HG03039 (cell line): ENCODE data around the gene TUBGCP2.

Source experiments
- ATAC-seq: cut with Tn5 transposase; IDR thresholded peaks from one replicate; pipeline ENCODE4 v1.9.1; 2021; ENCODE audit warnings: mild to moderate bottlenecking, moderate library complexity; ENCODE audit not compliant: unreplicated experiment

The TUBGCP2 gene

DNA sequence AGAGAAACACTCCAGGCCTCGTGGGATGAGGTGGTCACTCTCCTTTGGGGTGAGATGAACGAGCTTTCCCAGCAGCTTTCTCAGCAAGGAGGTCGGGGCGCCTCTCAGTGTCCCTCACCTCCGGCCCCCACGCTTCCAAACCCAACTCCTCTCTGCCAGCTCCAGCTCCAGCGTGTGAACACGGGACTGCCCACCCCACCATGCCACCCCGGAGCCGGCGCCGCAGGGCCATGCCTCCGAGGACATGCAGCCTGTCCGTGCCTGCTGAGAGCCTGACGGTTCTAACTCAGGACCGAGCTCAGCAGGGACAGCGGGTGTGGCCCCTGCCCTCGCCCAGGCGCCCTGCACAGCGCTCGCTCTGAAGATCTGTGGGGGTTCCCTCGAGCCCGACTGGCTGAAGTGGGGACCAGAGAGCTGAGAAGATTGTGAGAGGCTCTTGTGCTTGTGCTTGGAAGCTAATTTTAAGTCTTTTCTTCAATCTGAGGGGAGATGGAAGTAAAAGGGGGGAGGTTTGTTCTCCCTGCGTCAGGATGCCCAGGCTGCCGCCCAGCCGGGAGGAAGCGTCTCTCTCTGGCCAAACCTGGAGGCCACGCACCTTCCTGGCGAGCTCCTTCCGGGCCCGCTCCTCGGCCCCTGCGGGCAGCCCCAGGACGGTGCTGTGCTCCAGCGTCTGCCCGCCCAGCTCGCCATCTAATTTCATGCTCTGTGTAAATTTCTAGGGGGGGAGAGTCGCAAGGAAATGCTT, 26.9 kb downstream of the TUBGCP2 start:
- ATAC-seq: no peak

- ATAC-seq: no peak
Measured at GRCh38 chr10:133281084-133281483, 27.6 kb downstream of the TUBGCP2 start.

DNA sequence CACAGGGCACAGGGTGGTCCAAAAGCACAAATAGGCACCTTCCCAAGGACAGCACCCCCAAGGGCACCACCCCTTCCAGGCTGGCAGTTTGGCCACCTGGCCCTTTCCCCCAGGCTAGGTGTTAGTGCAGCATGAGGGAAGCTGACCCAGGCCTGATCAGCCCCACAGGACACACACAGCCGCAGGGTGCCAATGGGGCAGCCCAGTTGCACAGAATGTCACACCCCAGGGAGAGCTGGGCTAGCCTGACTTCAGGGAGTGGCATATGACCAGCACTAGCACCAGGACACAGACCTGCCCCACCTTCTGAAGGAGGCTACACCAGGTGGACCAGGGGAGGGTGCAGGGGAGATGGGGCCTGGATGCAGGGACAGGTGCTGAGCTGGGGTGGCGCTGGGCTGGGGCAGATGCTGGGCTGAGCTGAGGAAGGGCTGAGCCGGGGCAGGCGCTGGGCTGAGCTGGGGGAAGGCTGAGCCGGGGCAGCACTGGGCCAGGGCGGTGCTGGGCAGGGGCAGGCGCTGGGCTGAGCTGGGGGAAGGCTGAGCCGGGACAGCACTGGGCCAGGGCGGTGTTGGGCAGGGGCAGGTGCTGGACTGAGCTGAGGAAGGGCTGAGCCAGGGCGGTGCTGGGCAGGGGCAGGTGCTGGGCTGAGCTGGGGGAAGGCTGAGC, 28.1 kb downstream of the TUBGCP2 start:
- ATAC-seq: no peak

DNA sequence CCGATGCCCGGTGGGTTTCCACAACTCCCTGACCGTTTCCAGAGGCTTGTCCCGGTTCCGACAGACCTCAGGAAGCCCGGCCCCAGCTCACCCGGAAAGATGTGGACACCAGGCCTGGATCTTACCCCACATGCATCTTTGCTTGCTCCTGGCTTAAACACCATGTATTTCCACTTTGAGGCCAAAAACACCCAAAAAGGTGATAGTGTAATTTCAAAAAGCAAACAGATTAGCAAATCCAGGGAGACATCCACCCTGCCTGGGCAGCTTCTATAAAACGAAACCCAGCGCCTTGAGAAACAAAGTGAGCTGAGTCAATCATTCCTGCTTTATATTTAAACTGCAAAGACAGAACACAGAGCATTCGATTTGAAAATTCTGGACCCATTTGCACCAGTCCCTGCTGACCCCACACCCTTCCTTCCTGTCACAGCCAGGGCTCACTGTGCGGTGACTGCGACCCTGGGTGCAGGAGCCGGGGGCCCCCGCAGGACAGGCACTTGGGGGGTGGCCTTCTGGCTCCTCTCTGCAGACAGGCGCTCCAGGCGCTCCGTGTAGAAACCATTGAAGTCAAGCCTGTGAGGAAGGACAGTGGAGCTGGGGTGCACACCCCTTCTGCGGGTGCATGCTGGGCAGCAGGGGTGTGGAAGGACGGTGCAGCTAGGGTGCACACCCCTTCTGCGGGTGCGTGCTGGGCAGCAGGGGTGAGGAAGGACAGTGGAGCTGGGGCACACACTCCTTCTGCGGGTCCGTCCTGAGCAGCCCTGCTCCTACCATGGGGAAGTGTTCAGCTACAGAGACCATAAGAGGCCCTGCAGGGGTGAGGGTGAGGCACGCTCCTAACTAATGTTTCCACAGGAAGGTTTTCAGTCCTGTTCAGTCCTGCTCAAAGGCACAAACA, 29.1 kb downstream of the TUBGCP2 start:
- ATAC-seq: no peak

DNA sequence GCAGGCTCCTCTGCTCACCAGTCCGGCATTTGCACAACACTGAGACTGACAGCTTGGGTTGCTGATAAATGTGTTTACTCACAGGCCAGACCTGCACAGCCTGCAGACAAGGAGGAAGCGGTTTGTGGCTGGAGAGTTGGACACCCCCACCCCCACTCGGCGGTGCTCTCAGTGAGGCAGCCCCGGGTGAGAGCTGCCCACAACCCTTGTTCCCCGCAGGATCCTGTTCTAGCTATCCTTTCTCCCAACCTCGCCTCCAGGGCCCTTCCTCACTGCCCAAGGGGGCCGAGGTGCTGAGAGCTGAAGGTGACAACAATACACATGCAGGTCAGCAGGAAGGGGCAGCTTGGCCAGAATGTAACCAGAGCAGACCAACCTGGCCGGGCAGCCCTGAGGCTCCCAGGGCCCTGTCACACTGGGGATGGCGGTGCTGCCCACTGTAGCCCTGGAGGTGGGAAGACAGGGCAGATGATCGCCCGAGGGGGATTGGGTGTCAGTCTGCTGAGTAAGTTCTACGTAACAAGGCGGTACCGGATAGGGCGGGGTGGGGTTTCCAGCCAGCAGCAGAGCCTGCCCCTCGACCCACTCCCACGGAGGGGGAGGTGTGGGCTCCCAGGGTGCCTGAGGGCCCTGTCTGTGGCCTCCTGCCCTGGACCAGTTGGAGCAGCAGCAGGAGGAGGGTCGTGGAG, 30.0 kb downstream of the TUBGCP2 start:
- ATAC-seq: no peak

- ATAC-seq: no peak
Measured at GRCh38 chr10:133277993-133278576, 30.6 kb downstream of the TUBGCP2 start.

- no peak for ATAC-seq
Measured at GRCh38 chr10:133277277-133277992, 31.2 kb downstream of the TUBGCP2 start.

- peak; percentile 41 for ATAC-seq
Measured at GRCh38 chr10:133276435-133277201, 32.1 kb downstream of the TUBGCP2 start, which contains the start of gene ADAM8. Gene ADAM8 (minus strand): TSS chr10:133276868. CDS start chr10:133276817, 51 bp downstream.

- no peak for ATAC-seq
Measured at GRCh38 chr10:133276100-133276434, 32.6 kb downstream of the TUBGCP2 start.

DNA sequence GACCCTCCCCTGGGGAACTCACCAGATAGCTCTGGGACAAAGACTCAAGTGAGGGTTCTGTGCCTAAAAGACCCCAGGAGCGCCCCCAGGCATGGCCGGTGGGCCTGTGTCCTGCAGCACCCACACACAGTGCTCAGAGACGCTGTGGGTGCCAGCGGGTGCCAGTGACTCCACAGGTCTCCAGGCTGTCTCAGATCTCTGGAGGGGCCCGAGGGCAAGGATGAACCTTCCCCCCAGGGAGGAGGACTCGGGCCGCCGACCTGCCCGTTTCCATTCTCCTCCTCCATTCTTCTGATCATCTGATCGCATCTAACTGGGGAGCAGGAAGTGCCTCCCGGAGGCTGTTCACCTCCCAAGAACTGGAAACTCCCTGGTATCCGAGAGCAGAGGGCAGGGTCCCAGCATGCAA, 33.0 kb downstream of the TUBGCP2 start:
- ATAC-seq: peak; percentile 22

GRCh38 chr10:133274751-133275683, 33.7 kb downstream of the TUBGCP2 start:
- ATAC-seq: peak; percentile 31

GRCh38 chr10:133273534-133274143, 35.0 kb downstream of the TUBGCP2 start:
- no peak for ATAC-seq

- ATAC-seq: no peak
Measured at GRCh38 chr10:133272964-133273420, 35.7 kb downstream of the TUBGCP2 start.

GRCh38 chr10:133272301-133272963, 36.2 kb downstream of the TUBGCP2 start:
- ATAC-seq: no peak

- ATAC-seq: no peak
Measured at GRCh38 chr10:133271521-133272300, 37.0 kb downstream of the TUBGCP2 start.

DNA sequence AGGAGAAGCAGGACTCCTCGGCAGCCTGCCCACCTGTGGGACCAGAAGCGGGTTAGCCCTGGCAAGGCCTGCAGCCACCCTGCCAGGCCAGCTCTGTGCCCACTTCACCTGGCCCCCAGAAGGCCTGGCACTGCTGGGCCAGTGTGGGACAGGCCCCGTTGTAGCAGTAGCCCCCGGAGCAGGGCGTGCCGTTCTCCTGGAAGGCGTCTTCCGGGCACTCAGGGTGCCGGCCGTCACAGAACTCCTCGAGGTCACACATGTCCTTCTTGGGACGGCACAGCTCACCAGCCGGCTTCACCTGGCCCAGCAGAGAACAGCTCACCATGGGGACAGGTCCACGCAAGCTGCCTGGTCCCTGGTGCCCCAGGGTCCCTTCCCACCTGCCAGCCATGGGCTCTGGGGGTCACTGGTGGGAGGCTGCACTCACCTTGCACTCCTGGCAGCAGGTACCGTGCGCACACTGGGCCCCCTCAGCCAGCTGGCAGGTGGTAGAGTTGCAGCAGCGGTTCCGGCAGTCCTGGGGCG, 37.8 kb downstream of the TUBGCP2 start:
- no peak for ATAC-seq
